NT2/D1 (cell line): ENCODE data around the gene GRAMD1C.

Experiments
- DNase-seq: peaks from one replicate; pipeline ENCODE4 v3.0.0-alpha.2; 2011; ENCODE audit warnings: low read depth, low spot score
- H3K27me3 ChIP-seq: 2 replicates; pipeline ENCODE4 v1.6.0; 2011; ENCODE audit warnings: mild to moderate bottlenecking; ENCODE audit not compliant: insufficient read length, insufficient read depth
- H3K36me3 ChIP-seq: 2 replicates; pipeline ENCODE4 v1.6.1; 2011; ENCODE audit warnings: mild to moderate bottlenecking, low read length, mixed read lengths; ENCODE audit not compliant: insufficient read depth, insufficient read length
- H3K4me1 ChIP-seq: 2 replicates; pipeline ENCODE4 v1.5.1; 2011; ENCODE audit not compliant: insufficient read depth, insufficient read length
- H3K4me3 ChIP-seq: 2 replicates; pipeline ENCODE4 v1.5.1; 2011; ENCODE audit warnings: low read depth; ENCODE audit not compliant: insufficient read length
- H3K9ac ChIP-seq: 2 replicates; pipeline ENCODE4 v1.6.0; 2011; ENCODE audit warnings: low read depth; ENCODE audit not compliant: insufficient read length
- H3K9me3 ChIP-seq: 2 replicates; pipeline ENCODE4 v1.5.1; 2011; ENCODE audit warnings: mild to moderate bottlenecking, low read length; ENCODE audit not compliant: insufficient read depth
- SUZ12 ChIP-seq: IDR thresholded peaks from 2 replicates; pipeline ENCODE4 v1.6.1; 2011; ENCODE audit not compliant: insufficient read length, insufficient read depth; ENCODE audit errors: extremely low read depth
- YY1 ChIP-seq: IDR thresholded peaks from 2 replicates; pipeline ENCODE4 v1.6.1; 2011; ENCODE audit not compliant: insufficient read length, insufficient read depth
- ZNF274 ChIP-seq: IDR thresholded peaks from 2 replicates; pipeline ENCODE4 v1.6.1; 2011; ENCODE audit warnings: mild to moderate bottlenecking, low read depth, low read length

The GRAMD1C gene

DNA sequence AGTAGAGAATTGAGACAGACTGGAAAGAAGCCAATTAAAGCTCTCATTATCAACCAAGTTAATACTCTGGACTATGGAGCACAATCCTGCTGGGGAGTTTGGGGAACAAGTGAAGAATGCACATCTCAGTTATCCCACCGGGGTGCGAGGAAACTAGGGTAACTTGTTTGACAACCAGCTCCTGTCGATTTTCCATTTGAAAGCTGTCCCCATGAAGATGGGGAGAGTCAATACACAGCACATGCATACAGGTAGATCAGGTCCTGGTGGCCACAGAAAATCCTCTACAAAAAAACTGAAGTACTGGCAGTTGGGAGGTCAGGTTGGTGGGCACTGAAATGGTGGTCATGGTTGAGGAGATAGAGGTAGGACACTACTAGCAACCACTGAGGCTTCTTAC is 25.7 kb upstream of the GRAMD1C start:
- Histone ChIP-seq H3K4me1 (no peaks in the 10 kb centered on the region), H3K9ac (no peak overlapping the region), H3K4me3 (no peak overlapping the region), H3K9me3 (no peaks in the 10 kb centered on the region), H3K27me3 (no peaks in the 10 kb centered on the region), H3K36me3 (peaks cover 13% of the 10 kb centered on the region)
- no peak for DNase-seq
- no peak for TF ChIP-seq YY1
- TF ChIP-seq SUZ12, result no peak
- TF ChIP-seq ZNF274, result no peak

DNA sequence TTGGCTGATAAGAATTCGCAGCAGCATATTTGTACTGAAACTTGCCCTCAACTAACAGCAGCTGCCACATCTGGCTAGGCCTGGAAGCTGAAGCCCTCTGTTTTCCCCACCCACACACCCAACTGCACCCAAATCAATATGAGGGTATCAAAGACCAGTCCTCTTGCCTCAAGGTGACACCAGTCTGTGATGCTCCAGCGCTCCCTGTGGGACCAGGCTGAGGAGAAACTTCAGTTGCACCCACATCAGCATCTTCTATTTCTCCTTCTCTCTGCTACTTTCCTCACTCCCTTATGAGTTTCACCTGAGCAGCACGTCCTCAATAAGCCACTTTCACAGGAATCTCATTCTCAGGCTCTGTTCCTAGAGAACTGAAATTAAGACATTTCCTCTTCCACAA is 18.7 kb upstream of the GRAMD1C start:
- no peak overlapping the region for H3K4me3 ChIP-seq
- H3K9me3 ChIP-seq, result no peaks in the 10 kb centered on the region
- H3K27me3 ChIP-seq, result no peaks in the 10 kb centered on the region

DNA sequence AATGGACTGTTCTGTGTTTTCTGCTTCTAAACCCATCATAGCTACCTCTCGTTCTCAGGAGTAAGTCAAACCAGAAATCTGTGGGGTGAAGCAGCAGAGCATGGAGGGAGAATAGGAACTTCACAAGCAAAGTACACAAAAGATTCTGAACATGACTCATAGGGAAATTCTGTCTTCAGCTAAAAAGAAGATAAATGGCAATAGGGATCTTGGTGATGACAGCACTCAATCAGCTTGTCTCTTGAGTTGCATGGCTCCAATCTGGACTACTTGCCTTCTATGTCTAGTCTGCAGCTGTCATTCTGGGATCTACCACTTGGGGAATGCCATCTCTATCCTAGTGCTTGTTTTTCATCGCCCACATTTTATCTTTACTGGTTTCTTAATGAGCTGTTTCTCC is 13.5 kb upstream of the GRAMD1C start:
- H3K36me3 ChIP-seq, result no peaks in the 10 kb centered on the region
- DNase-seq, result no peak
- no peaks in the 10 kb centered on the region for H3K9me3 ChIP-seq
- no peaks in the 10 kb centered on the region for H3K4me1 ChIP-seq
- H3K27me3 ChIP-seq, result no peaks in the 10 kb centered on the region
- TF ChIP-seq YY1 (no peak), SUZ12 (no peak), ZNF274 (no peak)
- H3K9ac ChIP-seq, result no peak overlapping the region
- H3K4me3 ChIP-seq, result no peak overlapping the region

More for the DNA sequence above, 18.7 kb upstream of the GRAMD1C start:
- Histone ChIP-seq H3K36me3 (no peaks in the 10 kb centered on the region), H3K4me1 (no peaks in the 10 kb centered on the region), H3K9ac (no peak overlapping the region)
- no peak for DNase-seq
- TF ChIP-seq YY1 (no peak), SUZ12 (no peak), ZNF274 (no peak)

DNA sequence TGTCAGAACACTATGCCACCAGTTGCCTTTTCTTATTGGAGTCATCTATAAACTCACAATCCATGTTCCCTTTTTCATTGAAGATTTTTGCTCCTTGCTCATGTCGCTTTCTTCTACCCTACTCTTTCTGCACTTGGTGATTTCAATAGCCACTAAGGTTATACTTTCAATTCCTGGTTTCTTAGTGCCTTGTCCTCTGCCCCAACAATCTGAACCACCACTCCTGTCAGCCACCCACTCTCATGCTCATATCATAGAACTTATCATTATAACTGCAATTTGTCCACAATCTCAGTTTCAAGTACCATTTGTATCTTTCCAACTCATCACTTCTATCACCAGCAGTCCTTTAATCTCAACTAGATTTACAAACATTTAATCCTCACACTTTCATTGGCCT is 10.0 kb upstream of the GRAMD1C start:
- H3K9ac ChIP-seq, result no peak overlapping the region
- TF ChIP-seq YY1 (no peak), SUZ12 (no peak), ZNF274 (no peak)
- DNase-seq, result no peak
- no peaks in the 10 kb centered on the region for H3K36me3 ChIP-seq
- no peaks in the 10 kb centered on the region for H3K27me3 ChIP-seq
- no peaks in the 10 kb centered on the region for H3K4me1 ChIP-seq
- H3K4me3 ChIP-seq, result no peak overlapping the region
- no peaks in the 10 kb centered on the region for H3K9me3 ChIP-seq

DNA sequence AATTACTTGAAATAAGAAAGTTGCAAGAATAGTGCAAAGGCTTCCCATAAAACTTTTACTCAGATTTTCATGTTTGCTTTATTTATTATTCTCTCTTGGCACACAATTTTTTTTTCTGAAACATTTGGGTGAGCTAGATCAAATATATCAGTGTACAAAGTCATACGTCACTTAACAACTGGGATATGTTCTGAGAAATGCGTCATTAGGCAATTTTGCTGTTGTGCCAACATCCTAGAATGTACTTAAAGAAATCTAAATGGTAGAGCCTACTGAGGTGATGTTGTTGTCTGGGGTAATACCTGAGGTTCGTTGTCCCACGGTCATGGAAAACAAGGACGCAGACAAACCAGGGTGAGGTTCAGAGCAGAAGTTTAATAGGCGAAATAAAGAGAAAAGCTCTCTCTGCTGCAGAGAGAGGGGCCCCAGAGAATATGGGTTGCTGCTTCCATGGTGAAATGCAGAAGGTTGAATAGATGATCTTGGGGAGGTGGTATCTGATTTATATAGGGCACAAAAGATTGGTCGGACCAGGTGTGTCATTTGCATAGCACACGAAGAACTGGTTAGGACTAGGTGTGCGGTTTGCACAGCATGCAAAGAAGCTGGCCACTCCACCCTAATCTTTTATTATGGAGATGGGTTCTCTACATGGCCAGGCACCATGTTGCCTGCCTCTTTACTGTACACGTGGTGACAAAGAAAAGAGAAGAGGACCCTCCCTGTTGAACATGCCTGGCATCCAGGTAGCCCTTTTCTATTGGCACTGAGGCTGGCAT is 8.8 kb upstream of the GRAMD1C start:
- H3K9ac ChIP-seq, result no peak overlapping the region
- no peaks in the 10 kb centered on the region for H3K4me1 ChIP-seq
- no peaks in the 10 kb centered on the region for H3K9me3 ChIP-seq
- no peak overlapping the region for H3K4me3 ChIP-seq
- DNase-seq, result no peak
- H3K27me3 ChIP-seq, result no peaks in the 10 kb centered on the region
- no peaks in the 10 kb centered on the region for H3K36me3 ChIP-seq
- no peak for TF ChIP-seq ZNF274
- no peak for TF ChIP-seq SUZ12
- TF ChIP-seq YY1, result no peak

DNA sequence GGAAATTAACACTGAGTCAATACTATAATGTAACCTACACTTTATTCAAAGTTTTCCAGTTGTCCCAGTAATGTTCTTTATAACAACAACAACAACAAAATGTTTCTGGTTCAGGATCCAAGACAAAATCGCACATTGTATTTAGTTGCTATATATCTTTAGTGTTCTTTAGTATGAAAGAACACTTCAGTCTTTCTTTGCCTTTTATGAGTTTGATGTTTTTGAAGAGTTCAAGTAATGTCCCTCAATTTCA is 7.6 kb upstream of the GRAMD1C start:
- Histone ChIP-seq H3K9ac (no peak overlapping the region), H3K4me1 (no peaks in the 10 kb centered on the region), H3K27me3 (no peaks in the 10 kb centered on the region), H3K36me3 (no peaks in the 10 kb centered on the region), H3K9me3 (no peaks in the 10 kb centered on the region), H3K4me3 (no peak overlapping the region)
- no peak for DNase-seq
- TF ChIP-seq SUZ12, result no peak
- no peak for TF ChIP-seq ZNF274
- TF ChIP-seq YY1, result no peak

DNA sequence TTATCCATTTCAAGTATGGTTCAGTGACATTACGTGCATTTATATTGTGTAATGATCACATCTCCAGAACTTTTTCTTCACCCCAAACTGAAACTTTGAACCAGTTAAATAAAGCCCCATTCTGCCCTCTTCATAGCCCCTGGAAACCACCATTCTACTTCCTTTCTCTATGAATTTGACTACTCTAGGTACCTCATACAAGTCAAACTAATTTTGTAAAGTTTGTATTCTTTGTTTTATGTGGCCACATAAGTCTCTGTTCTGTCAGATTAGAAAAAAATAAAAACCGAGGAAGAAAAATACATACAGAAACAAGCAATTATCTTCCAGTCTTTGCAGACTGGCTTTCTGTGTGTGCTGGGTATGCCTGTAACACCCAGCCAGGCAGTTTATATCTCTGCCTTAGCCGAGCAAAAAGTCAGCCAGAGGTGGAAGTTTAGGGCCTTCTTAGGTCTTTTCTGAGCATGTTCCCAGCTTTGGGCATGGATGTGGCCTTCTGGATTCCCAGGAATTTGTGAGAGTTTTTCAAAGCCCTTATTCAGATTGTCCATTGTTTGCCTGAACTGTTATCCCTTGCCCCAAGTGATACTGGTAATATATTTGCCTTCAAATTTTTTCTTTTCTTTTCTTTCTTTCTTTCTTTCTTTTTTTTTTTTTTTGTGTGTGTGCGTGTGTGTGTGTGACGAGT is 6.0 kb upstream of the GRAMD1C start:
- Histone ChIP-seq H3K27me3 (no peaks in the 10 kb centered on the region), H3K9me3 (no peaks in the 10 kb centered on the region), H3K9ac (no peak overlapping the region), H3K36me3 (no peaks in the 10 kb centered on the region), H3K4me3 (no peak overlapping the region), H3K4me1 (no peaks in the 10 kb centered on the region)
- no peak for DNase-seq
- TF ChIP-seq YY1 (no peak), ZNF274 (no peak), SUZ12 (no peak)
